Cardiac fibroblast (primary cell): ENCODE measurements around the gene RPS6KA4.

Experiments used
- DNase-seq, 2 donors: peaks; one replicate each; pipeline versions ENCODE4 v3.0.0 to v3.0.0-alpha.2; 2010; ENCODE audit warnings: low read depth in 2 of 2
- H3K4me3 ChIP-seq, 2 donors: replicated peaks in 1 of 2; 1 replicate in 1 of 2; 2 replicates in 1 of 2; pipeline ENCODE4 v1.5.1; 2011; ENCODE audit warnings: low read depth in 2 of 2, low read length in 2 of 2, mild to moderate bottlenecking in 2 of 2, moderate library complexity in 1 of 2
- CTCF ChIP-seq: IDR thresholded peaks from one replicate; pipeline ENCODE4 v1.5.1; 2011; ENCODE audit warnings: low read depth, mild to moderate bottlenecking, low read length, inconsistent platforms

Gene RPS6KA4

GRCh38 chr11:64401775-64402174, 42.8 kb downstream of the RPS6KA4 start:
- DNase-seq: no peak
- no peak overlapping the region for H3K4me3 ChIP-seq
- no peak for TF ChIP-seq CTCF

GRCh38 chr11:64403106-64403505, 44.1 kb downstream of the RPS6KA4 start:
- H3K4me3 ChIP-seq: no peak overlapping the region
- DNase-seq: no peak
- no peak for TF ChIP-seq CTCF

GRCh38 chr11:64406221-64406946, 47.4 kb downstream of the RPS6KA4 start:
- no peak for TF ChIP-seq CTCF
- peak in 1 of 2 donors; percentile 61 for DNase-seq

GRCh38 chr11:64407221-64407620, 48.3 kb downstream of the RPS6KA4 start:
- DNase-seq: no peak
- H3K4me3 ChIP-seq: no peak overlapping the region
- no peak for TF ChIP-seq CTCF

More at GRCh38 chr11:64406221-64406946, 47.4 kb downstream of the RPS6KA4 start:
- no peak overlapping the region for H3K4me3 ChIP-seq

GRCh38 chr11:64407630-64408029, 48.7 kb downstream of the RPS6KA4 start:
- no peak overlapping the region for H3K4me3 ChIP-seq
- no peak for DNase-seq
- TF ChIP-seq CTCF: no peak

GRCh38 chr11:64409278-64409677, 50.3 kb downstream of the RPS6KA4 start:
- no peak for TF ChIP-seq CTCF
- DNase-seq: no peak
- H3K4me3 ChIP-seq: no peak overlapping the region
